HG03469 (cell line): ENCODE measurements around the gene C12orf76.
"Not testable (repeated sequence)": the region's sequence is repeated elsewhere in the genome, so short reads cannot be mapped to it uniquely, and the experiment has no call there.

ENCODE experiments used
- ATAC-seq: cut with Tn5 transposase; IDR thresholded peaks from one replicate; pipeline ENCODE4 v1.9.1; 2021; ENCODE audit warnings: mild to moderate bottlenecking, moderate library complexity, moderate number of reproducible peaks; ENCODE audit not compliant: unreplicated experiment

The C12orf76 gene

DNA sequence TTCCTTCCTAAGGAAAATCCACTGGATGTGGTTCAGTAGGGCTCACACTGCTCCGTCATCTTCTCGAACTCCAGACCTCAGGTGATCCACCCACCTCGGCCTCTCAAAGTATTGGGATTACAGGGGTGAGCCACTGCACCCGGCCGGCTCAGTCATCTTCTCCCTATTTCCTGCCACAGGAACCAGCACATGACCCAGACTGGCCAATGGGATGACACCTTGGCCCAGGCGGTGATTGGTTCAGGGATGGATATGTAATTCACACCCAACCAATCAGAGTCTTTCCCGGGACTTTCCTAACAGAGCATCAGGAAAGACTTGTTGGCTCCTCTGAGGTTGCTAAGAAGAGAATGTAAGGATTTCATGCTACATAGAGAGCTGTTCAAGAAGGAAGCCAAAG lies 19.2 kb upstream of the C12orf76 start:
- ATAC-seq: no peak

DNA sequence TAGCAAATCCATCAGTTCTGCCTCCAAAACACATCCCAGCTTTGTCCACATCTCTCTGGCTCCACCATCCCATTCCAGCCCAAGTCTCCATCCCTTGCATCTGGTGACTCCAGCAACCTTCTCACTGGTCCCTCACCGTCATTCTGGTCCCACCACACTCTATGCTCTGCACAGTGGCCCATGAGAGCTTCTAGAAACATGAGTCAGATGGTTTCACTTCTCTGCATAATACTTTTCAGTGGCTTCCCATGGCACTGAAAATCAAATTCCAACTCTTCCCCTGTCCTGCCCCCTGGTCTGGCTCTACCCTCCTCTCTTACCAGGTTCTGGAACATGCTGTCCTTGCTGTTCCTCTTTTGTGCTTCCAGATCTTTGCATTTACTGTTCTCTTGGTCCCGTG lies 17.2 kb upstream of the C12orf76 start:
- ATAC-seq: no peak

DNA sequence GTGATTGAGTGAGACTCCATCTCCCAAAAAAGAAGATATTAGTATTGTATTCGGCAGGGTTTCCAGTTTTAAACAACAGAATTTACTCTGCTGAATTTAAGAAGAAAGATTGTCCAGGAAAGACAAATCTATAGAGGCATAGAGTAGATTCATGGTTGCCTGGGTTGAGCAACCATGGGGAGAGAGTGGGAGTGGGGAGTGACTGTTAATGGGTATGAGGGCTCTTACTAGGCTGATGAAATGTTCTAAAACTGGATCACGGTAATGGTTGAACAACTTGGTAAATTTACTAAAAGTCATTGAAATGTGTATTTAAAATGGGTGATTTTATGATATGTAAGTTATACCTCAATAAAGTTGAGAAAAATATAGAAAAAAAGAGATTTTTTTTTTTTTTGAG lies 13.9 kb upstream of the C12orf76 start:
- no peak for ATAC-seq

DNA sequence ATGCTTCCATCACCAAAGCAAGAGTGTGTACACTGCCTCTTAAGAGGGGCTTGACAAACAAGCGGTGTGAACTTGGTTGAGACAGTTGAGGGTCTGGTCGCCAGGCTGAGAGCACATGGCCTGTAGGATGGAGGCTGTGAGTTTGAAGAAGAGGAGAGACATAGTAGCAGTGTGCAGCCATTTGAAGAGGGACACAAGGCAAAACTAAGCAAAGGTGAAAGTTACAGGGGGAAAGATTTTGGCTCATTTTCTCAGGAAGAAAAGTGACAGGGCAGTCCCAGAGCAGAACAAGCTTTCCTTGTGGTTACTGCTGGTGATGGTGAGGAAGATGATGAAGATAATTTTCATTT lies 11.3 kb upstream of the C12orf76 start:
- ATAC-seq: no peak

DNA sequence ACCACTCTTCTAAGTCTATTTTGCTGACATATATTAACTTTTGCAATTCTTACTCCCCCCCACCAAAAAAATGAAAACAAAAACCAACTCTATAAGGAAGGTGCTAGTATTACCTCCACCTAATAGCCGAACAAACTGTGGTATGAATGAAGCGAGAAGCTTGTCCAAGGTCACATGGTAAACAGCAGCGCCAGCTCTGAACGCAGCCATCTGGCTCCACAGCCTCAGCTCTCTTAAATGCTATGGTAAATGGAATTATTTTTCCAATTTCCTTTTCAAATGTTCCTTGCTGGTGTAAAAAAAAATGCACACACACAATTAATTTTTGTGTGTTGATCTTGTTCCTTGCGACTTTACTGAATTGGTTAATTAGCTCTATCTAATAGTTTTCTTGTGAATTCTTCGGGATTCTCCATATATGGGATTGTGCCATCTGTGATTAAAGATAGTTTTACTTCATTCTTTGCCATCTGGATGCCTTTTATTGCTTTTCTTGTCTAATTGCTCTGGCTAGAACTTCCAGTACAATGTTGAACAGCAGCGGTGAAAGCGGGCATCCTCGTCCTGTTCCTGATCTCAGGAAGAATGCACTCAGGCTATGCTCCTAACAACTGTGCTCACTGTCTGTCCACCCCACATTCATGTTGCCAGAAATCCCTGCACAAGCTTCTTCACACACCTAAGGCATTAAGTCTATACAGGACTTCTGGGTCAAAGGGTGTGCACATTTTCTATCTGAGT lies 10.7 kb upstream of the C12orf76 start:
- no peak for ATAC-seq

DNA sequence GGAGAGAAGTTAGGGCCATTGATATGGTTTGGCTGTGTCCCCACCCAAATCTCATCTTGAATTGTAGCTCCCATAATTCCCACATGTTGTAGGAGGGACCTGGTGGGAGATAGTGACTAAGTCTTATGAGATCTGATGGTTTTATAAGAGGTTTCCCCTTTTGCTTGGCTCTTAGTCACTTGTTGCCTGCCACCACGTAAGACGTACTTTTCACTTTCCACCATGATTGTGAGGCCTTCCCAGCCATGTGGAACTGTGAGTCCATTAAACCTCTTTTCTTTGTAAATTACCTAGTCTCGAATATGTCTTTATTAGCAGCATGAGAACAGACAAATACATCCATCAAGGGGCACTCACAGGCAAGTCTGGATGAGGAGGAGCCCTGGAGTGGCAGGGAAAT lies 8.3 kb upstream of the C12orf76 start:
- ATAC-seq: not testable (repeated sequence)

DNA sequence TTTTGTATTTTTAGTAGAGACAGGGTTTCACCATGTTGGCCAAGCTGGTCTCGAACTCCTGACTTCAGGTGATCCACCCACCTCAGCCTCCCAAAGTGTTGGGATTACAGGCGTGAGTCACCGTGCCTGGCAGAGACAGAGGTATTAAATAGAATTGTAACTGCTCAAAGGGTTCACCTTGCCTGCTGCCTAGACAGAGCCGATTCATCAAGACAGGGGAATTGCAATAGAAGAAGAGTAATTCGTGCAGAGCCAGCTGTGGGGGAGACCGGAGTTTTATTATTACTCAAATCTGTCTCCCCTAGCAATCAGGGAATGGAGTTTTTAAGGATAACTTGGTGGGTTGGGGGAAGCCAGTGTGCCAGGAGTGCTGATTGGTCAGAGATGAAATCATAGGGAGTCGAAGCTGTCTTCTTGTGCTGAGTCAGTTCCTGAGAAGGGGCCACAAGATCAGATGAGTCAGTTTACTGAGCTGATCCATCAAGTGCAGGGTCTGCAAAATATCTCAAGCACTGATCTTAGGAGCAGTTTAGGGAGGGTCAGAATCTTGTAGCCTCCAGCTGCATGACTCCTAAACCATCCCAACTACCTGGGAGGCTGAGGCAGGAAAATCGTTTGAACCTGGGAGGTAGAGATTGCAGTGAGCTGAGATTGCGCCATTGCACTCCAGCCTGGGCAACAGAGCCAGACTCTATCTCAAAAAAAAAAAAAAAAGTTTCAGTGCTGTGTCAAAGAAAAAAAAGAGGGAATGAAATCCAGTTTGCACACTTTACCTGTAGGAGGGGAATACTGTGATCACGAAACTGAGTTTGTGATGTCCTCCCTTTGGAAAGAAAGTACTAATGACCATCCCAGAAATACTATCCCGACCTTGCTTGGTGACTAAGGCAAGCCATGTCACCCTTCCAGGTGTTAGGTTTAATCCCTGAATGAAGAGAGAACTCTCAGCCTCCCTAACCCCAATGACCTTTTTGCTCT lies 7.3 kb upstream of the C12orf76 start:
- not testable (repeated sequence) for ATAC-seq

DNA sequence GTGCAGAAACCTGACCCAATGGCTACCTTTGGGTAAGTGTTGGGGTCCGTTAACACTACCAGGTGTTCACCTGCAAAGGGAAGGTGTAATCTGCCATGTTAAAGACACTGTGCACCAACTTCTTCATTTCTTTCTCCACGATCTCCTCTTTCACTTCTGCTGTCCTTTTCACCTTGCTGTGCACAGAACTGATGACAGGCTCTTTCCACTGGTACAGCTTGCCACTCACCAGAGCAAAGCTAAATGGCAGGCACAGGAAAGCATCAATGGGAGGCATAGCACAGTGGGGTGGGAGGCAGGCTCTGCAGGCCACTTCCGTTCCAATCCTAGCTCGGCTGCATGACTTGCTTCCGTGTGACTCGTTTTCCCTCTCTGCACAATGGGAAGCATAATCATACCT lies 2.6 kb upstream of the C12orf76 start:
- no peak for ATAC-seq

DNA sequence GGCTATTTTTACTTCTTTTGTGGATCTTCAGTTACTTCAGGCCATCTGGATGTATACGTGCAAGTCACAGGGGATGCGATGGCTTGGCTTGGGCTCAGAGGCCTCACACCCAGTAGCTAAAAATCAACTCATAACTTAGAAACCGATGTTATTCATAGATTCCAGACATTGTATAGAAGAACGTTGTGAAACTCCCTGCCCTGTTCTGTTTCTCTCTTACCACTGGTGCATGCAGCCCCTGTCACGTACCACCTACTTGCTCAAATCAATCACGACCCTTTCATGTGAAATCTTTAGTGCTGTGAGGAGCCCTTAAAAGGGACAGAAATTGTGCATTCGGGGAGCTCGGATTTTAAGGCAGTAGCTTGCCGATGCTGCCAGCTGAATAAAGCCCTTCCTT lies 1.3 kb upstream of the C12orf76 start:
- ATAC-seq: not testable (repeated sequence)

DNA sequence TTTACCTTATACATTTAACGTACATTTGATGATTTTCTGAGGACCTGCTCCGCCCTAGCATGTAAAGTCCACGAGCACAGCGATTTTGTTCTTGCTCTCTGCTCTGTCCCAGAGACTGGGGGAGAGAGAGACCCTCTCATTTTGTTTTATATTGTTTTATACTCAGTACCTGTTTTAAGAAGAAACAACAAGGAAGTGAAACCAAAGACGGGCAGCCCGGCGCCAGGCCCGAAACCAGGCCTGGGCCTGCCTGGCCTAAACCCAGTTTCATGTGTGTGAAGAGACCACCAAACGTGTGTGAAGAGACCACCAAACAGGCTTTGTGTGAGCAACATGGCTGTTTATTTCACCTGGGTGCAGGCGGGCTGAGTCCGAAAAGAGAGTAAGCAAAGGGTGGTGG lies 712 bp upstream of the C12orf76 start:
- ATAC-seq: not testable (repeated sequence)

DNA sequence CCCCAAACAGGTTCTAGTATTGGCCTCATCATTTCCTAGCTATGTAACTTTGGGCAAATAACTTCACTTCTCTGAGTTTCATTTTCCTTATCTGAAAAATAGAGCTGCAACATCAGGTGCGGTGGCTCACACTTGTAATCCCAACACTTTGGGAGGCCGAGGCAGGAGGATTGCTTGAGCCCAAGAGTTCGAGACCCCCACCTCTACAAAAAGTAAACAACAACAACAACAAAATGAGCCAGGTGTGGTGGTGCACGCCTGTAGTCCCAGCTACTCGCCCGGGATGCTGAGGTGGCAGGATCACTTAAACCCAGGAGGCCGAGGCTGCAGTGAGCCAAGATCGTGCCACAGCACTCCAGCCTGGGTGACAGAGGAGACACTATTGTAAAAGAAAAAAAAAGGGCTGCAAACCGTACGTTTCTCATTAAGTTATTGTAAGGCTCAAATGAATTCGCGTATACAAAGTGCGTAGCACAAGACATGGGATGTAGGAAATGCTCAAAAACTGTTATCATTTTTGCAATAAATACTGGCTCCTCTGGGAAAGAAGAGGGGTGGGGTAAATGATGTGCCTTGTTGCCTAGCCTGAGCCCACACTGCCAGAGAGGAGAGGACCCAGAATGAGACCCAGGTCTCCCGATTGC lies 903 bp downstream of the C12orf76 start:
- ATAC-seq: no peak

DNA sequence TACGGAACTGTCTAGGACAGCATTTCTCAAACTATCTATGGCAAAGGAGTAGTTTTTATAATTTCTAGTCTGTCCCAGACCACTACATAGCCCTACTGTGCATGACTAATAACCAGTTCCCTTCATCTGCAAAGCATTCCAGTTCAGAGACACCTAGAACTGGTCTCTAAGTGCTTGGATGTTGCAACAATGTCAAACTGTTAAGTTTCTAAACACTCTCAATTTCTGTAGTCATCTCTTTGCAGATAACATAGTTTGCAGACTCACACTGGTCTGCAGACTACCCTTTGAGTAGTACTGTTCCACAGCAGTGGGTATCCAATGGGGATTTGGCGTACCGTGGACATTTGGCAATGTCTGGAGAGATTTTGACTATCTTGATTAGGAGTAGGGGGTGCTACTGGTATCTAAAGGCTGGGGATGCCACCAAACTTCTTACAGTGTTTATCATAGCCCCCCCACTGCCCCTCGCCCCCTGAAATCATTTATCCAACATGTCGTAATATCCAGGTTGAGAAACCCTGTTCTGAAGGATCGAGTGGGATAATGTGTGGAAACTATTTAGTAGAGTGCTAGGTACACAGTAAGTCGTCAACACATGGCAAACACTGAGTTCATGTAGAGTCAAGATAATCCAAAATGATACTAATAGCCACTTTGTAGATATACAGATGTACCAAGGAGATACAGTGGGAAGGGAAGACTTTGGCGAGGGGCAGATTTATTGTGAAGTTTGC lies 1.7 kb downstream of the C12orf76 start:
- ATAC-seq: no peak

DNA sequence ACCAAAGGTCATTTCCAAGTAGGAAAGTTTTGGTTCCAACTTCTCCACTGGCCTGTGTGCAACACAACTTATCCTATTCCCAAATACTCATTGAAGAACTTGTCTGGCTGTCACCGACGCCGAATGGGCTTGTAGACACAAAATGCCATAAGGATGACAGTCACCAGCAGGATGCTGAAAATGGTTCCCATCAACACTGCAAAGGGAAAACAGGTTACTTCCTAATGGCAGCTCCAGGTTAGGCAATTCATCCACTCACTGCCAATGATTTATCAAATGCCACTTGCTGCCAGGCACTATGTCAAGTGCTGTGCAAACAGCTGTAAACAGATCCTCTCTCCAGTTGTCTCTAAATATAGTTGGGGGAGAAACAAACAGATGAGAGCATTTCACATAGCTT lies 6.1 kb downstream of the C12orf76 start:
- ATAC-seq: no peak

DNA sequence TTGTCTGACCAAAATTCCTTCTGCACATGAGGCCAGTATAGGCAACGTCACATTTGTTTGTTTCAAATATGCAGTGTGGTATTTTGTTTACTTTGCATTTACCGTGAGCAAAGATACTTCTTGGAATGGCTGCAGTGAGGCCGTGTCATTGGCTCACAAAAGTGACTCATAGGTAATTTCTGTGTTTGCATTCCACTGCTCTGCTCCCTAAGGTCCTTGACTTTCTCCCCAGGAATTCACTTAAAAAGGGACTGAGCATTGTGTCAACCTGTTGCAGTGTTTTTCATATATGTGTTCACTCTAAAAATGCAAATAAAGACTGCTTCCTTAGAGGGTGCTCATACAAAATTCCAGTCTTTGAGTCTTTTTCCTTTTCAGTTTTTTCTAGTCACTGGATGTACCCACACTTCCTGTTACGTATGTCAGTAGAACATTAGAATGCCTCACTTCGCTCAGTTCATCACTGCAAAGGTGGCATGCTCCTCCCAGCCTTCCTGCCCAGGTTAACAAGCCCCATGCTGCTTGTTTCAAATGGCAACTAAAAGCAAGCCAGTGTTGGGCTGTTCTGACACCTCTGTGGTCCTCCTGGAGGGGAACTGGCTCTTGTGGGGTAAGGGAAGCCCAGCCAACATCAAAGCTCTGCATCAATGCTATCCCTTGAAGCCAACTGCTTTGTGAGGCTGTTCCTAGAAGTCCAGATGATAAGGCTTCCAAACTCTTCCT lies 9.1 kb downstream of the C12orf76 start:
- no peak for ATAC-seq

DNA sequence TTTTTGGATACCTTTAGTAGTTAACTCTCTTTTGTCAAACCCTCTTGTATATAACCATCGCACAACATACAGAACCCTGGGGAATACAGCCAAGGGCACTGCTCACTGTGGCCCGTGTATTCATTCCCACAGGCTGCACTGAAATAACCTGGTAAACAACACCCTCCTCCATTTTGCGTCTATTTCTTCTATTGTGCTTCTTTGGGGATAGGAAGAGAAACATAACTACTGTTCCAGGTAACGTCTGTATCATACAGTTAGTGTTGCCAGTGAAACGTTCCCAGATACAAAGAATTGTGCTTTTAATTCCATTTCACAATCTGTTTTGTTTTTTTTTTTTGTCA lies 9.6 kb downstream of the C12orf76 start:
- no peak for ATAC-seq

DNA sequence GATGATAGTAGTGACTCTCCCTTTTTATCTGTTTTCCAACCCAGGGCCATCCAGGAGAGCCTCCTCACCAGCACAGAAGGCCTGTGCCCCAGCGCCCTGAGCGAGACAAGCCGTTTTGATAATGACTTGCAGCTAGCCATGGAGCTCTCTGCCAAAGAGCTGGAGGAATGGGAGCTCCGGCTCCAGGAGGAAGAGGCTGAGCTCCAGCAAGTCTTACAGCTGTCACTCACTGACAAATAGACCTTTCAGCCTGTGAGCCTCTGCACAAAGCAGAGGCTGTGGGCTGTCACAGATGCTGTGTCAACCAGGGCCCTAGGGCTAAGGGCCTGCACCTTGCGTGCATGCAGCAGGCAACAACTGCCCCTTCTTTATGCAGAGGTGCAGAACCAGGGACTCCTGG lies 11.0 kb downstream of the C12orf76 start:
- ATAC-seq: no peak

DNA sequence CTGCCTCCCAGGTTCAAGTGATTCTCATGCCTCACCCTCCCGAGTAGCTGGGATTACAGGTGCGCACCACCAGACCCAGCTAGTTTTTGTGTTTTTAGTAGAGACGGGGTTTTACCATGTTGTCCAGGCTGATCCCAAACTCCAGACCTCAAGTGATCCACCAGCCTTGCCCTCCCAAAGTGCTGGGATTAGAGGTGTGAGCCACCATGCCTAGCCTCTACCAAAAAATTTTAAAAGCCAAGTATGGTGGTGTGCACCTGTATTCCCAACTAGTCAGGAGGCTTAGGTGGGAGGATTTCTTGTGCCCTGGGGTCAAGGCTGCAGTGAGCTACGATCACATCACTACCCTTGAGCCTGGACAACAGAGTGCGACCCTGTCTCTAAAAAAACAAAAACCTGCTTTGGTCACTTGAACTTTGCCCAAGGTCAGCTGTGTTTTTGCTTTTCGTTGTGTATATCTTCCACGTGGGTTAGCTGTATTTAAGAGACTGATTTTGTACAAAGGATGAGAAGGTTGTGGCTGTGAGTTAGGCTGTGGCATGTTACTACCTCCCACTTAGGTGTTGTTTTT lies 12.7 kb downstream of the C12orf76 start:
- no peak for ATAC-seq

DNA sequence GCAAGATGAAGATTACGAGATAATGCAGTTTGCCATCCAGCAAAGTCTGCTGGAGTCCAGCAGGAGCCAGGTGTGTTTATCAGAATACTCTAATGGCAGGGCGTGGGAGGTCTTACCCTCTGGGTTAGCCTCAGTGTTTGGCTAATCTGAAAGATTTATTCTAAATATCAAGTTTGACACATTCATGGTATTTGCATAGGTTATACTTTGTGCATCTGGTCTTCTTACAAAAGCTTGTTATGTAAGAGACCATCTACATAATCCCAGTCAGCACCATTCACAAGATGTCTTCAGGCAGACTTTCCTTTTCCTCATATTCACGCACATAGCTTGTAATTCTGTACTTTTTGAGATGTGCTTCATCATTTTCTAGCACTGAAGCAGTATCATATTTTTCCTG lies 14.4 kb downstream of the C12orf76 start:
- ATAC-seq: no peak

DNA sequence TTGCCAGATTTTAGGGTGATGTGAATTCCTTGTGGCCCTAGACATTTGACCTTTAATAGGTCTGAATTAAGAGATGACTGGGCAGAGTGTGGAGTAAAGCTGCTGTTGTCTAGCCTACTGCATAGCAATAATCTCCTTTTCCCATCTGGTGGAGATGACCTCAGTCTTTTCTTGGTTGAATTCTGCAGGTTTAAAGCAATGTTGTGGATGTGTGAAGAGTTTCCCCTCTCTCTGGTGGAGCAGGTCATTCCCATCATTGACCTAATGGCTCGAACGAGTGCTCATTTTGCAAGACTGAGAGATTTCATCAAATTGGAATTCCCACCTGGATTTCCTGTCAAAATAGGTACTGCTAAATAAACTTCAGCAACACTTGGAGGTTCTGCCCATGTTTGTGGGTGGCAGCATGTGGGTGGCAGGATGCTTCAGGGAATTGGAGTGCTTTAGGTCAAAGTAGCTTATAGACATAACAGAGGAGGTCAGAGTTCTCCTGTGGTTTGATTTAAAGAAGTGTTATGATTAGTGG lies 19.0 kb downstream of the C12orf76 start:
- no peak for ATAC-seq

DNA sequence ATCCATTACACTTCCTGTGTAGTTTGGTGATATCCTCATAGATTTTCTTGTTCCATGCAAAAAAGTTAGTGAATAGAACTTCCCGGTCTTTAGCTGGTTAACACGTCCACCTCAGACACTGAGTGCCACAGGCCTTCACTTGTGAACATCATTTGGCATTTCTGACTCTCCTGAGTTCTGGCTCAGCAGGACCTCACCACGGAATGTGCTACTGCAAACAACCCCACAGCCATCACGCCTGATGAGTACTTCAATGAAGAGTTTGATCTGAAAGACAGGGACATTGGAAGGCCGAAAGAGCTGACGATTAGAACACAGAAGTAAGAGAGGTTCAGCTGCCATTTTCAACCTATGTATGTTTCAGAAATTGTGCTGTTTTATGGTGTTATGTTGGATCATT lies 20.0 kb downstream of the C12orf76 start:
- ATAC-seq: no peak
